Psoas muscle (tissue), 8 donors: Measurements from ENCODE around the gene CYP3A5. TPM values are rescaled to one million over a fixed set of nuclear protein-coding genes. Genes with fewer than 3 reads are reported as not detected.
"Not testable (repeated sequence)": the region's sequence is repeated elsewhere in the genome, so short reads cannot be mapped to it uniquely, and the experiment has no call there.

Experiments used
- ATAC-seq, 4 donors: fragments of 200-7000 bp; cut with Tn5 transposase; one replicate each; pipeline ENCODE4 v1.9.1; 2020; ENCODE audit warnings: moderate library complexity in 3 of 4, mild to moderate bottlenecking in 2 of 4
- DNase-seq, 2 donors: peaks; one replicate each; pipeline ENCODE4 v3.0.0-alpha.2; 2020
- H3K27ac ChIP-seq: fragments of 200-600 bp; one replicate; pipeline ENCODE4 v1.8.0; 2022
- H3K27me3 ChIP-seq, 3 donors: fragments of 200-600 bp in 1 of 3; one replicate each; pipeline versions ENCODE4 v1.6.1 to v1.8.0; 2013 to 2022; ENCODE audit warnings: low read length in 2 of 3, mild to moderate bottlenecking in 2 of 3, moderate library complexity in 1 of 3; ENCODE audit not compliant: insufficient read depth in 3 of 3
- H3K36me3 ChIP-seq, 2 donors: fragments of 200-600 bp in 1 of 2; one replicate each; pipeline versions ENCODE4 v1.6.1 to v1.8.0; 2013 to 2022; ENCODE audit warnings: low read depth in 1 of 2, mild to moderate bottlenecking in 1 of 2, moderate library complexity in 1 of 2; ENCODE audit not compliant: insufficient read depth in 1 of 2
- H3K4me1 ChIP-seq: fragments of 200-600 bp; one replicate; pipeline ENCODE4 v1.8.0; 2022
- H3K4me3 ChIP-seq: fragments of 200-600 bp; one replicate; pipeline ENCODE4 v1.8.0; 2022; ENCODE audit warnings: mild to moderate bottlenecking
- H3K9me3 ChIP-seq: fragments of 200-600 bp; one replicate; pipeline ENCODE4 v1.8.0; 2022
- CTCF ChIP-seq: fragments of 200-600 bp; IDR thresholded peaks from one replicate; pipeline ENCODE4 v1.8.0; 2022; ENCODE audit warnings: antibody characterized with exemption
- WGBS, 3 donors: extraction: QIAGEN DNeasy Blood & Tissue Kit; methylation state at CpG; one replicate each; pipeline versions ENCODE4 v1.1.6 to v1.1.7; 2013; 5-methylcytosine and 5-hydroxymethylcytosine counted together
- intact Hi-C, 2 donors: fragments of 100-400 bp; cut with DNase I; formaldehyde crosslinking; loops; one replicate each; pipeline versions ENCODE4 v1.11.0 to v1.14.2; 2022
- polyA plus RNA-seq, 3 donors: library from polyadenylated mRNA; stranded (reverse); fragments of 200-250 nt; gene quantifications; one replicate each; pipeline ENCODE4 v1.2.3, GENCODE V29; 2013
- total RNA-seq, 4 donors: library from RNA; stranded (reverse); fragmentation: NEBNext Ultra II Directional in 2 of 4; extraction: Animal tissue kit (Norgen Biotek cat#: 25700) in 2 of 4; gene quantifications; one replicate each; pipeline versions ENCODE4 v1.2.1 to v1.2.4, GENCODE V29; 2021 to 2023
- donor health status: healthy with polysubstance abuse.
- donor health status: DM: no; HTN: no; CAD: no; lungs with moderate emphysema.
- donor health status: Bipolar disorder and iron deficiency.
- donor health status: healthy.
- donor health status: DM: yes; HTN: yes; CAD: no.
- donor health status: DM: no; HTN: no; CAD: no.
- donor health status: DM: no; HTN: no; CAD: no.
- donor health status: DM: yes; HTN: yes; CAD: no.

CYP3A5 gene
- total and polyA plus RNA-seq, 7 donors, result 0.12 to 2.4 (median 0.32) TPM

- Histone ChIP-seq H3K4me3 (no peak overlapping the region), H3K9me3 (no peaks in the 10 kb centered on the region), H3K36me3 (no peaks in the 10 kb centered on the region), H3K27ac (no peak overlapping the region), H3K27me3 (no peaks in the 10 kb centered on the region), H3K4me1 (no peaks in the 10 kb centered on the region)
- DNase-seq (no peak), ATAC-seq (no peak)
- intact Hi-C loops, result no loop called here
- TF ChIP-seq CTCF, result no peak
- WGBS, 3 donors, result 65 to 66% (median 65%) methylated on average over 9 of the region's 9 CpGs
These were observed 13.8 kb upstream of the CYP3A5 start for GRCh38 chr7:99693427-99694200.

GRCh38 chr7:99693100-99693426 is 13.3 kb upstream of the CYP3A5 start:
- ATAC-seq, result no peak
- Histone ChIP-seq H3K27ac (no peak overlapping the region), H3K4me3 (no peak overlapping the region), H3K36me3 (no peaks in the 10 kb centered on the region), H3K4me1 (no peaks in the 10 kb centered on the region), H3K9me3 (no peaks in the 10 kb centered on the region), H3K27me3 (no peaks in the 10 kb centered on the region)
- TF ChIP-seq CTCF, result no peak
- 52 to 60% (median 60%) methylated on average over 5 of the region's 5 CpGs for WGBS, 3 donors
- no peak for DNase-seq
- intact Hi-C loops, result no loop called here

DNA sequence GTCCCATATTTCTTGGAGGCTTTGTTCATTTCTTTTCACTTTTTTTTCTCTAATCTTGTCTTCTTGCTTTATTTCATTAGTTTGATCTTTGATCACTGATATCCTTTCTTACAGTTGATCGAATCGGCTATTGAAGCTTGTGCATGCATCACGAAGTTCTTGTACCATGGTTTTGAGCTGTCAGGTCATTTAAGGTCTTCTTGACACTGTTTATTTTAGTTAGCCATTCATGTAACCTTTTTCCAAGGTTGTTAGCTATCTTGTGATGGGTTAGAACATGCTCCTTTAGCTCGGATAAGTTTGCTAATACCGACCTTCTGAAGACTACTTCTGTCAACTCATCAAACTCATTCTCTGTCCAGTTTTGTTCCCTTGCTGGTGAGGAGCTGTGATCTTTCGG is 12.8 kb upstream of the CYP3A5 start:
- H3K4me3 ChIP-seq, intact Hi-C loops, H3K4me1 ChIP-seq, DNase-seq, H3K9me3 ChIP-seq, ATAC-seq, H3K27me3 ChIP-seq, H3K36me3 ChIP-seq, H3K27ac ChIP-seq: not testable (repeated sequence)
- 91 to 95% (median 95%) methylated on average over 6 of the region's 6 CpGs for WGBS, 3 donors

DNA sequence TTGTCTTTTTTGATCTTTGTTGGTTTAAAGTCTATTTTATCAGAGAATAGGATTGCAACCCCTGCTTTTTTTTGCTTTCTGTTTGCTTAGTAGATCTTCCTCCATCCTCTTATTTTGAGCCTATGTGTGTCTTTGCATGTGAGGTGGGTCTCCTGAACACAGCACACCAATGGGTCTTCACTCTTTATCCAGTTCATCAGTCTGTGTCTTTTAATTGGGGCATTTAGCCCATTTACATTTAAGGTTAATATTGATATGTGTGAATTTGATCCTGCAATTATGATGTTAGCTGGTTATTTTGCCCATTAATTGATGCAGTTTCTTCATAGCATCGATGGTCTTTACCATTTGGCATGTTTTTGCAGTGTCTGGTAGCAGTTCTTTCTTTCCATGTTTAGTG is 11.9 kb upstream of the CYP3A5 start:
- H3K27me3 ChIP-seq, DNase-seq, H3K9me3 ChIP-seq, H3K4me3 ChIP-seq, H3K4me1 ChIP-seq, H3K36me3 ChIP-seq, intact Hi-C loops, H3K27ac ChIP-seq, ATAC-seq: not testable (repeated sequence)
- 82 to 92% (median 85%) methylated on average over 1 of the region's 1 CpG for WGBS, 3 donors

DNA sequence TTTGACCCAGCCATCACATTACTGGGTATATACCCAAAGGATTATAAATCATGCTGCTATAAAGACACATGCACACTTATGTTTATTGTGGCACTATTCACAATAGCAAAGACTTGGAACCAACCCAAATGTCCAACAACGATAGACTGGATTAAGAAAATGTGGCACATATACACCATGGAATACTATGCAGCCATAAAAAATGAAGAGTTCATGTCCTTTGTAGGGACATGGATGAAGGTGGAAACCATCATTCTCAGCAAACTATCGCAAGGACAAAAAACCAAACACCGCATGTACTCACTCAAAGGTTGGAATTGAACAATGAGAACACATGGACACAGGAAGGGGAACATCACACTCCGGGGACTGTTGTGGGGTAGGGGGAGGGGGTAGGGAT is 11.1 kb upstream of the CYP3A5 start:
- DNase-seq, intact Hi-C loops, H3K27me3 ChIP-seq, H3K9me3 ChIP-seq, H3K36me3 ChIP-seq, H3K4me3 ChIP-seq, H3K4me1 ChIP-seq, H3K27ac ChIP-seq, ATAC-seq: not testable (repeated sequence)
- 86 to 96% (median 95%) methylated on average over 3 of the region's 4 CpGs for WGBS, 3 donors

DNA sequence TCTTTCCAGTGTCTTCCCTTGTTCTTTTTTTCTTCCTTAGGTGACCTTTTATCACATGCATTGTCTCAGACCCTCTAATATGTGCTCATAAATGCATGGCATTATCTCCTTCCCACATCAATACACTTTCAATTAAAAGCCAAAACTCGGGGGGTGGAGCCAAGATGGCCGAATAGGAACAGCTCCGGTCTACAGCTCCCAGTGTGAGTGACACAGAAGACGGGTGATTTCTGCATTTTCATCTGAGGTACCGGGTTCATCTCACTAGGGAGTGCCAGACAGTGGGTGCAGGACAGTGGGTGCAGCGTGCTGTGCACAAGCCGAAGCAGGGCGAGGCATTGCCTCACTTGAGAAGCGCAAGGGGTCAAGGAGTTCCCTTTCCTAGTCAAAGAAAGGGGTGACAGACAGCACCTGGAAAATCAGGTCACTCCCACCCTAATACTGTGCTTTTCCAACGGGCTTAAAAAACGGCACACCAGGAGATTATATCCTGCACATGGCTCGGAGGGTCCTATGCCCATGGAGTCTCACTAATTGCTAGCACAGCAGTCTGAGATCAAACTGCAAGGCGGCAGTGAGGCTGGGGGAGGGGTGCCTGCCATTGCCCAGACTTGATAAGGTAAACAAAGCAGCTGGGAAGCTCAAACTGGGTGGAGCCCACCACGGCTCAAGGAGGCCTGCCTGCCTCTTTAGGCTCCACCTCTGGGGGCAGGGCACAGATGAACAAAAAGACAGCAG is 6.2 kb upstream of the CYP3A5 start:
- H3K9me3 ChIP-seq, H3K4me3 ChIP-seq, DNase-seq, H3K27me3 ChIP-seq, intact Hi-C loops, ATAC-seq, H3K27ac ChIP-seq, H3K36me3 ChIP-seq, H3K4me1 ChIP-seq: not testable (repeated sequence)
- WGBS, 3 donors, result 92 to 93% (median 92%) methylated on average over 14 of the region's 14 CpGs
